HEK293 (cell line): ENCODE results near the gene ZNF469.

Experiments used
- CTCF ChIA-PET: fragments of 350-600 bp; formaldehyde crosslinking; extraction: SDS; loops from one replicate; lab custom pipeline; 2021; ENCODE audit warnings: antibody characterized with exemption; lab: Yijun Ruan, JAX
- POLR2A ChIA-PET: fragments of 300-600 bp; formaldehyde crosslinking; extraction: SDS; loops from one replicate; lab custom pipeline; 2020; ENCODE audit warnings: antibody characterized with exemption, inconsistent platforms; lab: Yijun Ruan, JAX
- H3K27ac ChIP-seq: fragments of 200-500 bp; sonication (Bioruptor generic); 2 replicates; pipeline ENCODE4 v1.5.1; 2014; ENCODE audit warnings: low read depth, low read length, control low read depth, inconsistent platforms; ENCODE audit errors: extremely low read depth
- H3K36me3 ChIP-seq, 2 experiments: fragments of 200-500 bp in 1 of 2; sonication (Bioruptor generic) in 1 of 2; 1 replicate in 1 of 2; 2 replicates in 1 of 2; pipeline ENCODE4 v1.5.1; 2014 to 2017; ENCODE audit warnings: inconsistent platforms in 2 of 2, low read length in 2 of 2; ENCODE audit not compliant: control insufficient read depth in 2 of 2, insufficient read depth in 1 of 2
- H3K4me1 ChIP-seq: fragments of 200-500 bp; sonication (Bioruptor generic); 2 replicates; pipeline ENCODE4 v1.5.1; 2014; ENCODE audit warnings: mild to moderate bottlenecking, low read length, inconsistent platforms; ENCODE audit not compliant: control insufficient read depth, insufficient read depth
- H3K4me3 ChIP-seq: 2 replicates; pipeline ENCODE4 v1.5.1; 2011; ENCODE audit warnings: low read depth, mild to moderate bottlenecking, control low read depth, low read length, moderate library complexity
- H3K9me3 ChIP-seq: fragments of 200-500 bp; sonication (Bioruptor generic); 2 replicates; pipeline ENCODE4 v1.5.1; 2014; ENCODE audit warnings: low read depth, low read length, inconsistent platforms; ENCODE audit not compliant: control insufficient read depth, insufficient read depth
- BCL11B ChIP-seq: fragments of 450-650 bp; formaldehyde crosslinking; IDR thresholded peaks from 2 replicates; pipeline ENCODE4 v1.5.1; 2016; ENCODE audit warnings: low read depth, missing biosample characterization, missing genetic modification characterization
- GFI1B ChIP-seq: fragments of 450-650 bp; formaldehyde crosslinking; IDR thresholded peaks from 2 replicates; pipeline ENCODE4 v1.5.1; 2016; ENCODE audit warnings: missing biosample characterization, missing genetic modification characterization
- GLIS1 ChIP-seq: fragments of 450-650 bp; formaldehyde crosslinking; IDR thresholded peaks from 2 replicates; pipeline ENCODE4 v1.5.1; 2016; ENCODE audit warnings: missing biosample characterization, missing genetic modification characterization
- HOXD13 ChIP-seq: sonication (generic); formaldehyde crosslinking; IDR thresholded peaks from 2 replicates; pipeline ENCODE4 v1.8.0; 2022; ENCODE audit warnings: missing genetic modification reagents, borderline replicate concordance
- KLF10 ChIP-seq: fragments of 450-650 bp; IDR thresholded peaks from 2 replicates; pipeline ENCODE4 v1.5.1; 2018; ENCODE audit warnings: missing biosample characterization, mild to moderate bottlenecking, missing genetic modification characterization
- MEIS1 ChIP-seq: sonication (generic); formaldehyde crosslinking; IDR thresholded peaks from 2 replicates; pipeline ENCODE4 v1.8.1; 2022; ENCODE audit warnings: missing genetic modification reagents, mild to moderate bottlenecking, borderline replicate concordance
- PRDM1 ChIP-seq: fragments of 450-650 bp; formaldehyde crosslinking; IDR thresholded peaks from 2 replicates; pipeline ENCODE4; 2016; ENCODE audit warnings: missing biosample characterization, missing genetic modification characterization
- SCRT1 ChIP-seq: fragments of 450-650 bp; formaldehyde crosslinking; IDR thresholded peaks from 2 replicates; pipeline ENCODE4 v1.5.1; 2016; ENCODE audit warnings: missing biosample characterization, missing genetic modification characterization, borderline replicate concordance
- YY1 ChIP-seq: fragments of 450-650 bp; formaldehyde crosslinking; IDR thresholded peaks from 2 replicates; pipeline ENCODE4 v1.5.1; 2018; ENCODE audit warnings: missing biosample characterization, missing genetic modification characterization
- ZBTB6 ChIP-seq: fragments of 450-650 bp; formaldehyde crosslinking; IDR thresholded peaks from 2 replicates; pipeline ENCODE4 v1.5.1; 2017; ENCODE audit warnings: missing biosample characterization, missing genetic modification characterization
- ZEB2 ChIP-seq: fragments of 450-650 bp; formaldehyde crosslinking; IDR thresholded peaks from 2 replicates; pipeline ENCODE4 v1.5.1; 2016; ENCODE audit warnings: missing biosample characterization, missing genetic modification characterization
- ZFP3 ChIP-seq: fragments of 450-650 bp; formaldehyde crosslinking; IDR thresholded peaks from 2 replicates; pipeline ENCODE4 v1.5.1; 2016; ENCODE audit warnings: low read depth, missing biosample characterization, missing genetic modification characterization
- ZNF114 ChIP-seq: fragments of 450-650 bp; formaldehyde crosslinking; IDR thresholded peaks from 2 replicates; pipeline ENCODE4 v1.5.0; 2017; ENCODE audit warnings: missing biosample characterization, missing genetic modification characterization
- ZNF146 ChIP-seq: fragments of 450-650 bp; formaldehyde crosslinking; IDR thresholded peaks from 2 replicates; pipeline ENCODE4 v1.5.1; 2016; ENCODE audit warnings: missing biosample characterization, missing genetic modification characterization
- ZNF266 ChIP-seq: fragments of 450-650 bp; formaldehyde crosslinking; IDR thresholded peaks from 2 replicates; pipeline ENCODE4 v1.5.1; 2016; ENCODE audit warnings: missing biosample characterization, missing genetic modification characterization, low read depth
- ZNF548 ChIP-seq: fragments of 450-650 bp; formaldehyde crosslinking; IDR thresholded peaks from 2 replicates; pipeline ENCODE4 v1.5.1; 2016; ENCODE audit warnings: missing biosample characterization, missing genetic modification characterization
- ZNF555 ChIP-seq: fragments of 450-650 bp; formaldehyde crosslinking; conservative IDR thresholded peaks from 2 replicates; pipeline ENCODE4 v1.5.1; 2017; ENCODE audit warnings: missing biosample characterization, mild to moderate bottlenecking, missing genetic modification characterization, inconsistent platforms
- ZNF560 ChIP-seq: fragments of 450-650 bp; formaldehyde crosslinking; IDR thresholded peaks from 2 replicates; pipeline ENCODE4 v1.5.1; 2017; ENCODE audit warnings: missing biosample characterization, missing genetic modification characterization, borderline replicate concordance
- ZNF664 ChIP-seq: fragments of 450-650 bp; formaldehyde crosslinking; IDR thresholded peaks from 2 replicates; pipeline ENCODE4 v1.5.1; 2016; ENCODE audit warnings: missing biosample characterization, missing genetic modification characterization
- ZNF677 ChIP-seq: fragments of 450-650 bp; IDR thresholded peaks from 2 replicates; pipeline ENCODE4 v1.5.0; 2018; ENCODE audit warnings: missing biosample characterization, mild to moderate bottlenecking, missing genetic modification characterization, moderate library complexity
- ZNF837 ChIP-seq: fragments of 450-650 bp; formaldehyde crosslinking; IDR thresholded peaks from 2 replicates; pipeline ENCODE4 v1.5.1; 2016; ENCODE audit warnings: missing biosample characterization, missing genetic modification characterization
- ZNF843 ChIP-seq: fragments of 450-650 bp; formaldehyde crosslinking; IDR thresholded peaks from 2 replicates; pipeline ENCODE4 v1.5.1; 2016; ENCODE audit warnings: missing biosample characterization, missing genetic modification characterization
- ZSCAN23 ChIP-seq: fragments of 450-650 bp; formaldehyde crosslinking; IDR thresholded peaks from 2 replicates; pipeline ENCODE4 v1.5.1; 2016; ENCODE audit warnings: missing biosample characterization, missing genetic modification characterization
- TF ChIP-seq, protein P1 (sequence below): fragments of 450-650 bp; formaldehyde crosslinking; optimal IDR thresholded peaks from 2 replicates; pipeline ENCODE3; 2016; ENCODE audit warnings: missing biosample characterization, mild to moderate bottlenecking, missing genetic modification characterization
- TF ChIP-seq, protein P2 (sequence below): fragments of 450-650 bp; formaldehyde crosslinking; IDR thresholded peaks from 2 replicates; pipeline ENCODE4 v1.5.1; 2016; ENCODE audit warnings: missing biosample characterization, missing genetic modification characterization
- TF ChIP-seq, protein P3 (sequence below): fragments of 450-650 bp; formaldehyde crosslinking; IDR thresholded peaks from 2 replicates; pipeline ENCODE4 v1.5.1; 2016; ENCODE audit warnings: missing biosample characterization, missing genetic modification characterization

Gene ZNF469

GRCh38 chr16:88391144-88391850, 8.5 kb downstream of the ZNF469 start (continued):
- no peak for TF ChIP-seq ZNF560 (tag by site-specific recombination)

DNA sequence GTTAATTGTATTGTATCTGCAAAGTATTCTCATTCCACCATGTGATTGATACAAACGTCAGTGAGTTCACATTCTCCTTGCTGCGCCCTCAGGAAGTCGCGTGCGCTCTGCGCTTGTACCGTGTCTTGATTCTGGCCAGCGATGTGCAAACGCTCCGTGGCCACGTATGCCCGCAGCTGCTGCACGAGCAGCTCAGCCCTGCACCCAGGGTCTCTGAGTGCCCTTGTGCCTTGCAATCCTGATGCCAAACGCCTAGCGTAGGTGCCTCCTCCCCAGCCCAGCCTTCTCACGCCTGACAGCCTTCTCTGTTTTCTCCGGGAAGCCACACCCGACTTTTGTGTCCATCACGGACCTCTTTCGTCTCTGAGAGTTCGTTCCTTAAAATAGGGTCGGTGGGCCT, 9.4 kb downstream of the ZNF469 start:
- no peaks in the 10 kb centered on the region for H3K9me3 ChIP-seq
- TF ChIP-seq ZNF555 (tag by site-specific recombination) (no peak), YY1 (tag by site-specific recombination) (no peak), ZNF548 (tag by site-specific recombination) (no peak)
- TF ChIP-seq, protein P1, sequence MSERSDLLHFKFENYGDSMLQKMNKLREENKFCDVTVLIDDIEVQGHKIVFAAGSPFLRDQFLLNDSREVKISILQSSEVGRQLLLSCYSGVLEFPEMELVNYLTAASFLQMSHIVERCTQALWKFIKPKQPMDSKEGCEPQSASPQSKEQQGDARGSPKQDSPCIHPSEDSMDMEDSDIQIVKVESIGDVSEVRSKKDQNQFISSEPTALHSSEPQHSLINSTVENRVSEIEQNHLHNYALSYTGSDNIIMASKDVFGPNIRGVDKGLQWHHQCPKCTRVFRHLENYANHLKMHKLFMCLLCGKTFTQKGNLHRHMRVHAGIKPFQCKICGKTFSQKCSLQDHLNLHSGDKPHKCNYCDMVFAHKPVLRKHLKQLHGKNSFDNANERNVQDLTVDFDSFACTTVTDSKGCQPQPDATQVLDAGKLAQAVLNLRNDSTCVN (tag by site-specific recombination) = no peak
- CTCF ChIA-PET = no interaction called here

DNA sequence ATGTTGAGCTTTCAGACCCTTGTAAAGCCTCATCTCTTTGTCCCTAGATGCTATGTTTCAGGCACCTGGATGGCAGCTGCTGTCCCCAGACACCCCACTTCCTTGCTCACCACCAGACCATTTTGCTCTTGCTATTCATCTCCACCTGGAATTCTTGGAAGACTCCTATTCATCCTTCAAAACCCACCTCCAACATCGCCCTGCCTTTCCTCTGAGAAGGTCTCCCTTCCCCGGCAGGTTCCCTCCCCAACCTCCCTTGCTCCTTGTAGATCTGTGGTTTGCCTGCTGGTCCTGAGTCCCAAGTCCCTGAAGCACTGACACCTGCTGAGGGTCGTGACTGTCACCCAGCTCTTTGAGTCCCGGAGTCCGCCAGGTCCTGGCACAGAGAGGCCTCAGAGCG, 9.9 kb downstream of the ZNF469 start:
- no peak overlapping the region for H3K4me3 ChIP-seq
- POLR2A ChIA-PET = no interaction called here
- no peaks in the 10 kb centered on the region for H3K36me3 ChIP-seq
- H3K27ac ChIP-seq = no peak overlapping the region
- H3K4me1 ChIP-seq = no peaks in the 10 kb centered on the region
- TF ChIP-seq ZFP3 (tag by site-specific recombination) (peak; percentile 79), ZNF677 (no peak)
- no peaks in the 10 kb centered on the region for H3K9me3 ChIP-seq
- CTCF ChIA-PET = no interaction called here

More for the DNA sequence above, 9.4 kb downstream of the ZNF469 start:
- Histone ChIP-seq H3K4me1 (no peaks in the 10 kb centered on the region), H3K36me3 (no peaks in the 10 kb centered on the region), H3K4me3 (no peak overlapping the region), H3K27ac (no peak overlapping the region)
- POLR2A ChIA-PET = interaction anchor here (0.6 kb wide), 1 partner anchor 849 kb away, joined by 4 read pairs; no protein-coding TSS in a partner anchor

- Histone ChIP-seq H3K27ac (no peak overlapping the region), H3K9me3 (no peaks in the 10 kb centered on the region), H3K4me3 (no peak overlapping the region), H3K36me3 (no peaks in the 10 kb centered on the region), H3K4me1 (no peaks in the 10 kb centered on the region)
- CTCF ChIA-PET = interaction anchor here (0.7 kb wide), 1 partner anchor 106 kb away, joined by 4 read pairs; no protein-coding TSS in a partner anchor
- POLR2A ChIA-PET = no interaction called here
- TF ChIP-seq, protein P2, sequence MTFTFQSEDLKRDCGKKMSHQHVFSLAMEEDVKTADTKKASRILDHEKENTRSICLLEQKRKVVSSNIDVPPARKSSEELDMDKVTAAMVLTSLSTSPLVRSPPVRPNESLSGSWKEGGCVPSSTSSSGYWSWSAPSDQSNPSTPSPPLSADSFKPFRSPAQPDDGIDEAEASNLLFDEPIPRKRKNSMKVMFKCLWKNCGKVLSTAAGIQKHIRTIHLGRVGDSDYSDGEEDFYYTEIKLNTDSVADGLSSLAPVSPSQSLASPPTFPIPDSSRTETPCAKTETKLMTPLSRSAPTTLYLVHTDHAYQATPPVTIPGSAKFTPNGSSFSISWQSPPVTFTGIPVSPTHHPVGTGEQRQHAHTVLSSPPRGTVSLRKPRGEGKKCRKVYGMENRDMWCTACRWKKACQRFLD = no peak
- TF ChIP-seq ZBTB6 (tag by site-specific recombination) = no peak
- TF ChIP-seq ZNF843 (tag by site-specific recombination) = no peak
- TF ChIP-seq, protein P3, sequence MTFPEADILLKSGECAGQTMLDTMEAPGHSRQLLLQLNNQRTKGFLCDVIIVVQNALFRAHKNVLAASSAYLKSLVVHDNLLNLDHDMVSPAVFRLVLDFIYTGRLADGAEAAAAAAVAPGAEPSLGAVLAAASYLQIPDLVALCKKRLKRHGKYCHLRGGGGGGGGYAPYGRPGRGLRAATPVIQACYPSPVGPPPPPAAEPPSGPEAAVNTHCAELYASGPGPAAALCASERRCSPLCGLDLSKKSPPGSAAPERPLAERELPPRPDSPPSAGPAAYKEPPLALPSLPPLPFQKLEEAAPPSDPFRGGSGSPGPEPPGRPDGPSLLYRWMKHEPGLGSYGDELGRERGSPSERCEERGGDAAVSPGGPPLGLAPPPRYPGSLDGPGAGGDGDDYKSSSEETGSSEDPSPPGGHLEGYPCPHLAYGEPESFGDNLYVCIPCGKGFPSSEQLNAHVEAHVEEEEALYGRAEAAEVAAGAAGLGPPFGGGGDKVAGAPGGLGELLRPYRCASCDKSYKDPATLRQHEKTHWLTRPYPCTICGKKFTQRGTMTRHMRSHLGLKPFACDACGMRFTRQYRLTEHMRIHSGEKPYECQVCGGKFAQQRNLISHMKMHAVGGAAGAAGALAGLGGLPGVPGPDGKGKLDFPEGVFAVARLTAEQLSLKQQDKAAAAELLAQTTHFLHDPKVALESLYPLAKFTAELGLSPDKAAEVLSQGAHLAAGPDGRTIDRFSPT (tag by site-specific recombination) = no peak
- no peak for TF ChIP-seq ZNF837 (tag by site-specific recombination)
- TF ChIP-seq GFI1B (tag by site-specific recombination) = no peak
- no peak for TF ChIP-seq ZNF664 (tag by site-specific recombination)
- TF ChIP-seq SCRT1 (tag by site-specific recombination) = no peak
- TF ChIP-seq ZSCAN23 = no peak
- TF ChIP-seq HOXD13 (CRISPR knock-in tag) = no peak
- TF ChIP-seq ZNF266 (tag by site-specific recombination) = no peak
- no peak for TF ChIP-seq MEIS1 (CRISPR knock-in tag)
- TF ChIP-seq ZNF146 (tag by site-specific recombination) = no peak
- no peak for TF ChIP-seq KLF10 (tag by site-specific recombination)
- no peak for TF ChIP-seq GLIS1
- TF ChIP-seq BCL11B (tag by site-specific recombination) = no peak
- TF ChIP-seq ZNF114 (tag by site-specific recombination) = no peak
- TF ChIP-seq ZEB2 (tag by site-specific recombination) = no peak
- TF ChIP-seq PRDM1 = no peak
Measured at GRCh38 chr16:88393034-88393433, 10.3 kb downstream of the ZNF469 start.
